GM18858 (cell line): ENCODE results near the gene EIF5A.
A peak's percentile ranks its signal among the peaks of the same experiment; 100 is the strongest.

Source experiments
- ATAC-seq: cut with Tn5 transposase; IDR thresholded peaks from one replicate; pipeline ENCODE4 v1.9.1; 2021; ENCODE audit not compliant: unreplicated experiment

EIF5A gene

DNA sequence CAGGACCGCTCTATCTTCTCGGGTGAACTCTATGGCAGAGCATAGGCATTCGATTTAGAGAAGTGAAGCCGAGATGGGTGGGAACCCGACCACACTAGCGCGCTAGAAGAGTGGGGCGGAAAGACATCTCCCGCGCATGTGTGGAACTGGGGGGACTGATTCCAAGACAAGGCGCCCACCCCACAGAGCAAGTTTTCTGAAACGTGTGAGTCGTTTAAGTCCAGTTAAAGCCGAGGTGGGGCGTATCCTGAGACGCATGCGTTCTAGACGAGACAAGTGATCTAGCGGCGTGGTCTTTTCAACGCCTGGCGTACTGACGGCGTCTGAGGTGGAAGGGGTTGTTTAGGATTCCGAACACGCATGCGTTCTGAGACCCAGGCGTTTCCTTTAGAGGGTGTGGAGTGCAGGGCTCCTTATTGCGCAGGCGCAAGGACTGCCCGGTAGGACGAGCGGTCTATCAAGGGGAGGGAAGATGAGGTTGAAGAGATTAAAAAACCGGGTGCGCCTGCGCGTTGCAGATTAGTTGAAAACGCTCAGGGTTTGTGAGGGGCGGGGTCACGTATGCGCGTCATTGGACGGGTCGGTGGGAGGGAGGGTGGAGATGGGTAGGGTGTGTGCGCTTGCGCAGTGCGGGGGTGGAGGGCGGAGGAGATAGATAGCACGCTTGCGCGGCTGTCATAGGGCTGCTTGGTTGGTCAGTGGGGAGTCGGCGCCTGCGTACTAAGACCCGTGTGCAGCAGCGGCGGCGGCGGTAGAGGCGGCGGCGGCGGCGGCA lies at the start of gene EIF5A:
TSS of gene EIF5A (plus strand) at position 718 of the 775 bp plus-strand sequence. CDS start 2,008 bp downstream, outside the sequence.
- peak; percentile 53 for ATAC-seq

DNA sequence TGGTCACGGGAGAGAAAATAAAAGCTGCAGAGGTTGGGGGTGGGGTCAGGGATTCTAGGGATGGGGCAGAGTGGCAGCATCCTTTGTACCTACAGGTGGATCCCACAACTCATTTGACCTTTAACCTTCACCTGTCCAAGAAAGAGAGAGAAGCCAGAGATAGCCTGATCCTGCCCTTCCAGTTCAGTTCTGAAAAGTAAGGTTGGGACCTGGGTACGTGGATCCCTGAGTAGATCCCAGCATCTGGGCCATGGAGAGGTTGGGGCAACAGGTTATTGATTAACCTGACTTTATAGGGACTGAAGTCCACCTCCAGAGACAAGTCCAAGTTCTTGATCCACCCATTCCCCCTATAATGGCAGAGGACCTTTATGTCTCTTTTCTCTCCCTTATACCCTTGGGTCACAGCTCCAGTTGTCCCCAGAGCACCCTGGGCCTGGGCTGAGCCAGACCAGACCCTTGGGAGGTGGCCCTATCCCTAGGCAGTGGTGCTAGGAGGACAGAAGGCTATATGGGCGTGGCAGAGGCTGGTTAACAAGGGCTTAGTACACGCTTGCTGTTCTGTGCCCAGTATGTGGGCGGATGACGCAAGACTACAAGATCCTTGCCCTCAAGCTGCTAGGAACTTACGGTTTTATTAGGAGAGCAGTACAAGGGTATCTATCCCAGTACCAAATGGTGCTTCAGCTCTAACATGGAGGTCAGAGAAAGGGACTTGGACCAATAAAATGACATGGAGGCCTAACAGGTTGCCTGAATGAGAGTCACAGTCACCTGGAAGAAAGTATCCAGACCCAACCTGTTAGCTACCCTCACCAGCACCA lies 48.5 kb upstream of the EIF5A start:
- no peak for ATAC-seq

DNA sequence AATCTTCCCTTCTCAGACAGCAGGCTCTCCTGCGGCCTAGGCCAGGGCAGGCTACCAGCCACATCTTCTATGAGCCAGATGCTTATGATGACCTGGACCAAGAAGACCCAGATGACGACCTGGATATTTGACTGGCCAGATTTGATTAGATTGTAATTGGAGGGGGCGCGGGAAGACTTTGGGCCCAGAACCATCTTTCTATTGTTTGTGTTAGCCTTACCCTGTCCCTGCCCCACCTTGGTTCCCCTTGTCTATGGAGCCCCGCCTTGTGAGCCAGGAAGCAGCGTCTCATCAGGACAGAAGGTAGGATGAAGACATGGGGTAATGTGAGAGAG lies 47.9 kb upstream of the EIF5A start:
- no peak for ATAC-seq

DNA sequence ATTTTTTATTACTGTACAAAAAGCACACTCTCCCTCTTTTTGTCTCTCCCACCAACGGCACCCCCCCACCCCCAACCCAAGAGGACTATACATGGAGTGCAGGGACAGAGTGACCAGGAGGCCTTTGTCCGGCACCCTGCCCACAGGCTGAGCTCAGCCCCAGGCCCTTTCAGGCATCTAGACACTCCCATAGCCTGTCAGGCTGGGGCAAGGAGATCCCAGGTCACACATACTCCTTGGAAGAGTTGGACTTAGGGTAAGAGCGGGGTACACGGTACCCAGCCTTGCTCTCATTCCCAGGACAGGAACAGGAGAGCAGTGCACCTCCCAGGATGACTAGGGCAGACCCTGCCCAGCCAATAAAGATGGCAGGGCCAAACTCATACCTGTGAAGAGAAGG lies 47.3 kb upstream of the EIF5A start:
- ATAC-seq = no peak

DNA sequence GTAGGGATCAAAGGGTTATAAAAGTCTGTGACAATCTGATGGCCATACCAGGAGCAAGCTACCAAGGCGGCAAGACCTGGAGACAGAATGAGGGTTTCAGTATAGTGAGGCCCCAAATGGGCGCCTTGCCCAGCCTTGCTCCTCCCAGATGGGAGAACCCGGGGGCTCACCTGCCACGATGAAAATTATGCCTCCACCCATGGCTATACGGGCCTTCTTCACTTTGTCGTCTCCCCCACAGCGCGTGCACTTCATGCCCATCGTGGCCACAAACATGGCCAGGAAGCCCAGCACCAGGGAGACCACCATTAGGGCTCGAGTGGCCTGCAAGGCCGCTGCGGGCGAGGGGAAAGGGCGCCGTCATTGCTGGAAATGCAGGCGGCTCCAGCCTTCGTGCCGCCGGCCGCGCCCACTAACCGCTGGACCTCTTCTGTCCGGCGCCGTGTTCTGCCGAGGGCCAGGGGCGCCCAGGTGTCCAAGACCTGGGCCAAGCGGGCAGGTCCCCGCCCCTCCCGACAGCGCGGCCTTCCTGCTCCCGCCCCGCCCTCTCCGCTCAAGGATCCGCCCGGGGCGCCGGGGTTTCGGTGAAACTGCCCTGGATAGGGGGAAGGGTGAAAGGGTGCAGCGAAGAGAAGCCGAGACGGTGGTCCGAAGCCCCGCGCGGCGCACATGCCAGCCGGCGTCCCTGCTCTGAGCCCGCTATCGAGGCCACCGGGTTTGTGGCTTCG lies 46.6 kb upstream of the EIF5A start:
- ATAC-seq = no peak

DNA sequence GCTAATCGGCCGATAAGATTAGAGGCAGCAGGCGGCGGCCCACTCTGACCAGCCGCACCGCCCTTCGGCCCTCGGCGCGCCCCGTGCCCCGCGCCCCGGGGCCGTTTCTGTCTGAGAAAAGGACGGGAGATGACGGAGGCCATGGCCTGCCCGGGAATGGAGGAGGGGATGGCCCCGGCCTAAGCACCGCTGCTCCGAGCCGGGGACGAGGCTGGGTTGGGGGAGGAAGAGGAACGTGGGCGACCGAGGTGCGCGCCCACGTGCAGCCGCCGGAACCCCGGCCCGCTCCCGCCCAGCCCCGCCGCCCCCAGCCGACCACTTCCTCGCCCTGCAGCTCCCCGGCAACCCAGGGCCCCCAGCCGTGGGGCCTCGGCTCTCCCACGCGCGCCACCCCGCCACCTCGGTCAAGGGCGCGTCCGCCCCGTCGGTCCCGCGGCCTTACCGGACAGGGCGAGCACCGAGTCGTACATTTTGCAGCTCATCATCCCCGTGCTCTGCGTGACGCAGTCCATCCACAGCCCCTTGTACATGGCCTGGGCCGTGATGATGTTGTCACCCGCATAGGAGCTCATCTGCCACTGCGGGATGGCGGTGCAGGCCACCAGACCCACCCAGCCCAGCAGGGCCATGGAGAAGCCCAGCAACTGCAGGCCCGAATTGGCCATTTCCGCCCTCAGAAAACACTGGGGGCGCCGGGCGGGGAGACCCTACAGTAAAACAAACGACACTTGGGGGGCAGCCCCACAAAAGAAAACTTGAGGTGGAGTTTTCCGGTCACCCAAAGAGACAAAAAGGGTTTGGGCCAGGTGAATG lies 45.8 kb upstream of the EIF5A start:
- ATAC-seq = no peak

DNA sequence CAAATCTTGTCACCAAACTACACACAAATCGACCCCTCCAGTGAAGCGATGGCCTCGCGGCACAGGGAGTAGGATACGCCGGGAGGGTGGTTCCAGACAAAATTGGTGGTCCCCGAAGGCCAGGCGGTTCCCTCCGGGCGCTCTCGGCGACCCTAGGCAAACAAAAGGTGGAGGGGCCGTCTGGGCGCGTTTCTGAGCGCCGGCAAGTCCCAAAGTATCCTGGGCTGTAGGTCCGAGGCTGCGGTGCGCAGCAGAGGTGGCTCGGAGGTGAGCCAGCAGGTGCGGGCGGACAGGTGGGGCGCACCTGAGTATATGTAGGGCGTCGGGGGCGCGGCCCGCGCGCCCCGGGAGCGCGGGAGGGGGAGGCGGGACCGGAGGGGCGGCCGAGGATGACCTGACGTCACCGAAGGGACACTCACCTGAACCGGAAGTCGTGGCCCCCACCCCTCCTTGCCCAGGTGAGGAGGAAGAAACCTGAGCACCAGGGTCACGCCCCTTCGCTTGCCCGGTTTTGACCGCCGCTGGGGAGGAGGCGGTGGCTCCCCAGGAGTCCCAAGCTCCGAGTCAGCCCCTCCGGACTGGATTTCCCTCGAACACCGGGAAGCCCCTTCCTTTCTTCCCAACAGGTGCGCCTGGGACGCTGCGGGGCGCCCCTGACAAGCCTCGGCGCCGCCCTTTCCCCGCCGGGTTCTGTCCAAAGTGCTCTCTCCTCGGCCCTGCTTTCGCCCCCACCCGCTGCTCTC lies 45.1 kb upstream of the EIF5A start, which contains the start of gene CLDN7:
TSS of gene CLDN7 (minus strand) at position 287 of the 743 bp plus-strand sequence. CDS start 435 bp downstream, outside the sequence.
- no peak for ATAC-seq

DNA sequence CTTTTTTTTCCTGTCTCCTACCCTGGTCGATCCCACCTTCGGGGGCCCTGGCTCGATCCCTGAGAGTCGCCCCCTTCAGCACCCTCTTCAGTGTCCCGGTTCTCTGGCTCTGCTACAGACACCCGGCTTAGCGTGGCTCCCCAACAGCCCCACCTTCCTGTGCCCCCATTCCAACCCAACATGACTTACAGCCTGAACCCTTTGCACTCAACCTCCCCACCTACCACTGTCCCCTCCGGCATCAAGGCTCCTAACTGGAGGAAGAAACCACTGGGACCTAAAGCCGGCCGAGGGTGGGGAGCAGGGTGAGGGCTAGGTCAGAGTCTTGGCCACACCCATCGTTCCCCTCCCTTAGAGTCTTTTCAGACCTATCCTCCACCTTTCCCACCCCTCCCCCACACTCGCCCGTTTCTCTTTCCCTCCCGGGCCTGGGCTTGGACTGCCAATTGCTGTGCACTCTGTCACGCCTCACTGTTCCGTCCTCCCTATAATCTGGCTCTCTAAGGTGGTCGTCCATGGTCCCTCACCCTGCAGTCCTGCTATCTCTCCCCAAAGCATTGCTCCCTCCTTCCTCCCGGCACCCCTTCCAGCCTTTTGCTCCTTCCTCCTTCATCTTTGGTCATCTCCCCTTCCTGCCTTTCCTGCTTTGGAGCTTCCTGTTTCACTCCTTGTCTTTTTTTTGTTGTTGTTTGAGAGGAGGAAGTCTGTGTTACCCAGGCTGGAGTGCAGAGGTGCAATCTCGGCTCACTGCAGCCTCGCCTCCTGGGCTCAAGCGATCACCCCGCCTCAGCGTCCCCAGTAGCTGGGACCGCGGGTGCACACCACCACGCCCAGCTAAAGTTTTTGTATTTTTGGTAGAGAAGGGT lies 44.3 kb upstream of the EIF5A start:
- no peak for ATAC-seq

DNA sequence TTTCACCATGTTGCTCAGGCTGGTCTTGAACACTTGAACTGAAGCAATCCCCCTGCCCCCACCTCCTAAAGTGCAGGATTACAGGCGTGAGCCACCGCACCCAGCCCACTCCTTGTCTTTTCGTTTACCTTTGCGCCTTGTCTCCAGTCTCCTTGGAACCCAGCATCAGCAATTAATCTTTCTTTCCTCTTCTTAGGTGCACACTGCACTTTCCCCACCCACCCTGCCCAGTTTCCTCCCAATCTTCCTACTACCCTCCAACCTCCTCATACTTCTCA lies 43.7 kb upstream of the EIF5A start:
- ATAC-seq = no peak

DNA sequence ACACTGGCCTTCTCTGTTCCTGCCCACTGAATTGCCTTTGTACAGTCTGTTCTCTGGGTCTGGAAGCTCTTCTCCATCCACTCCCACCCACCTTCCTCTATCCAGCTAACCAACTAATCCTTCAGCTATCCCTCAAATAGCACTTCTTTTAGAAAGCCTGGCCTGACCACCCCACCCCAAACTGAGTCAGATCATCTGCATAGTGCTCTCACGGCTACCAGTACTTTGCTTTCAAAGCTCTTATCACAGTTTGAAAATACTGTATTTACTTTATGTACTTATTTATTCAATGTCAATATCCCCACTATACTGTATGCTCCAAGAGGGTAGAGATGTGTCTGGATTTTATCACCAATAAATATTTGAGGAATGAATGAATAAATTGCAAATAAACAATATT lies 40.6 kb upstream of the EIF5A start:
- no peak for ATAC-seq

DNA sequence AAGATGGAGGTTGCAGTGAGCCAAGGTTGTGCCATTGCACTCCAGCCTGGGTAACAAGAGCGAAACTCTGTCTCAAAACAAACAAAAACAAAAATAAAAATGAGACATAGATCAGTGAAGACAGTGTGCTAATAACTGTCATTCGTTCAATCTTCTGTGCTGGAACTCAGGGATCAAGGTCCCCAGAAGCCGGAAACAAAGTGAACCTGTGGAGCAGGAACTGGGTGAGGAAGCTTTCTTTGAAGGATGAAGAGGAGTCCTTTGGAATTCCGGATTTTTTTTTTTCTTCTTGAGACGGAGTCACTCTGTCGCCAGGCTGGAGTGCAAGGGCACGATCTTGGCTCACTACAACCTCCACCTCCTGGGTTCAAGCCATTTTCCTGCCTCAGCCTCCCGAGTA lies 28.0 kb upstream of the EIF5A start:
- no peak for ATAC-seq

DNA sequence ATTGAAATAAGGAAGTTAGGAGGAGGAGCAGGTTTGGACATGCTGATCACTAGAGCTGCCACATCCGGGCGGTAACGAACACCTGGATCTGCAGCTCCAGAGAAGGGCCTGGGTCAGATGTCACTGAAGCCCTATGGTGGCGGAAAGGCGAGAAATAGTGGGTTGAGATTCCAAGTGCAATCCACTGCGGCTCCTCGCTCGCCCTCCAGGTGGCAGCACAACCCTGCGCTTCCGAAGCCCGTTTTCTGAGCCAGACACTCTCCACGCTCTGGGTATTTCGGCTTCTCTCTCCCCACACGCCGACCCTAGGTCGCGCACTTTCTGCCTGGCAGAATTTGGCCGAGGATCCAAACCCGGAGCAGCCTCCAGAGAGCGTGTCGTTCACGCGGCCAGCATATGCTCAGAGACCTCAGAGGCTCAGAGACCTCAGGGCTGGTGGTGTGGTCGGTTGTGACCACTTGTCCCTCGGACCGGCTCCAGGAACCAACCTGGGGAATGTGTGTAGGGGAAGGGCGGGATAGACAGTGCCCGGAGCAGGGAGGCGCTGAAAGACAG lies 26.8 kb upstream of the EIF5A start:
- ATAC-seq = no peak

DNA sequence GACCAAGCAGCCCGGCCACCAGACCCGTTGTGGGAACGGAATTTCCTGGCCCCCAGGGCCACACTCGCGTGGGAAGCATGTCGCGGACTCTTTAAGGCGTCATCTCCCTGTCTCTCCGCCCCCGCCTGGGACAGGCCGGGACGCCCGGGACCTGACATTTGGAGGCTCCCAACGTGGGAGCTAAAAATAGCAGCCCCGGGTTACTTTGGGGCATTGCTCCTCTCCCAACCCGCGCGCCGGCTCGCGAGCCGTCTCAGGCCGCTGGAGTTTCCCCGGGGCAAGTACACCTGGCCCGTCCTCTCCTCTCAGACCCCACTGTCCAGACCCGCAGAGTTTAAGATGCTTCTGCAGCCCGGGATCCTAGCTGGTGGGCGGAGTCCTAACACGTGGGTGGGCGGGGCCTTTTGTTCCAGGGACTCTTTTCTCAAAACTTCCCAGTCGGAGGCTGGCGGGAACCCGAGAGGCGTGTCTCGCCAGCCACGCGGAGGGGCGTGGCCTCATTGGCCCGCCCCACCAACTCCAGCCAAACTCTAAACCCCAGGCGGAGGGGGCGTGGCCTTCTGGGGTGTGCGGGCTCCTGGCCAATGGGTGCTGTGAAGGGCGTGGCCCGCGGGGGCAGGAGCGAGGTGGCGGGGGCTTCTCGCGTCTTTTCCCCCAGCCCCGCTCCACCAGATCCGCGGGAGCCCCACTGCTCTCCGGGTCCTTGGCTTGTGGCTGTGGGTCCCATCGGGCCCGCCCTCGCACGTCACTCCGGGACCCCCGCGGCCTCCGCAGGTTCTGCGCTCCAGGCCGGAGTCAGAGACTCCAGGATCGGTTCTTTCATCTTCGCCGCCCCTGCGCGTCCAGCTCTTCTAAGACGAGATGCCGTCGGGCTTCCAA lies 26.1 kb upstream of the EIF5A start, which contains the start of gene SLC2A4:
TSS of gene SLC2A4 (plus strand) at position 645 of the 879 bp plus-strand sequence. CDS start at position 862, 217 bp downstream.
- no peak for ATAC-seq

DNA sequence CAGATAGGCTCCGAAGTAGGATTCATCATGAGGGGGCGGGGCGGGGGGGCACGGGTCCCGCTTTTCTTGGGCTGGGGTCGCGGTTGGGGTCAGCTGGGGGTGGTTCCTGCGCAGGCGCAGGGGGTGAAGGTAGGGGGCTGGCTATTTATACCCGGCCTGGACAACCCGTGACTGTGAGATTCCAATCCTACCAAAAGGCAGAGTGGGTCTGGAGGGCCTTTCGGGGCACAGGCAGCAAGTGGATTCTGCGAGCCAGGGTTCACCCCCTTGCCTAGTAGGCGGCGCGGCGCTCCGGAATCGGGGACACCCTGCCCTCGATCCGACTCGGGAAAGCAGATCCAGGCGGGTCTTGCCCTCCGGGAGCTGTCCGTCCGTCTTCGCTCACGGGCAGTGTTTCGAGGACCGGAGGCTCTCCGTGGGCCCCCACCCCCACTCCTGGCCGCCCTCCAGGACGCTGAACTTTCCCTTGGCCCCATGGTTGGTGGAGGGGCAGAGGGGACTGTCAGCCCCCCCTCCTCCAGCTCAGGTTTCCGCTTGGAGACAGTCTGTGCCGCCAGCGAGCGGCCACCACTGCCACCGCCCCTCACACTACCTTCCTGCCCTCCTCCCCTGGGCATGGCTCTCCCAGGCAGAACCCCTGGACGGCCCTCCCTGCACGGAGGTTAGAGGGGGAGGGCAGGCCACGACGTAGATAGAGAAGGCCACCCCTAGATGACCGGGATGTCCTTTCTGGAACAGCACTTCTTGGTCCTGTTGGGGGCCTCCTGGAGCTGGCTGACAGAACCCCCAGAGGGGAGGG lies 25.3 kb upstream of the EIF5A start:
- no peak for ATAC-seq

DNA sequence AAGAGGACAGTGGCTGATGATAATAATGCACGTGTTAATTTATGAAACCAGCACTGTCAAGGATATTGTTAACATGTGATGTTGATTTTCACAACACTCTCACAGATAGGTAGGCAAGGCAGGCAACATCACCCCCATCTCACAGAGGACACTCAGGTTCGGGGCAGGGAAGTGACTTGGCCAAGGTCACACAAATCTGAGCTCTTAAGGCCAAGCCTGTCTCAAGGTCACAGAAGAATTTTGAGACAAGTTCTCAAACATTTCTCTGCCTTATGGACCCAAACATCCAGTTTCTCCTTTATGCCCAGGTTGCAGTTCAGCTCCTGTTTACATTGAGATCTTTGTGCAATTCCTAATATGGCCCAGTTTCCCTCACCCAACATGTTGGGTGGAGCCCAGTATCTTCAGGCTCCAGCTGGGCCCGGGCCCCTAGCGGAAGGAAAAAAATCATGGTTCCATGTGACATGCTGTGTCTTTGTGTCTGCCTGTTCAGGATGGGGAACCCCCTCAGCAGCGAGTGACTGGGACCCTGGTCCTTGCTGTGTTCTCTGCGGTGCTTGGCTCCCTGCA lies 24.6 kb upstream of the EIF5A start:
- no peak for ATAC-seq

DNA sequence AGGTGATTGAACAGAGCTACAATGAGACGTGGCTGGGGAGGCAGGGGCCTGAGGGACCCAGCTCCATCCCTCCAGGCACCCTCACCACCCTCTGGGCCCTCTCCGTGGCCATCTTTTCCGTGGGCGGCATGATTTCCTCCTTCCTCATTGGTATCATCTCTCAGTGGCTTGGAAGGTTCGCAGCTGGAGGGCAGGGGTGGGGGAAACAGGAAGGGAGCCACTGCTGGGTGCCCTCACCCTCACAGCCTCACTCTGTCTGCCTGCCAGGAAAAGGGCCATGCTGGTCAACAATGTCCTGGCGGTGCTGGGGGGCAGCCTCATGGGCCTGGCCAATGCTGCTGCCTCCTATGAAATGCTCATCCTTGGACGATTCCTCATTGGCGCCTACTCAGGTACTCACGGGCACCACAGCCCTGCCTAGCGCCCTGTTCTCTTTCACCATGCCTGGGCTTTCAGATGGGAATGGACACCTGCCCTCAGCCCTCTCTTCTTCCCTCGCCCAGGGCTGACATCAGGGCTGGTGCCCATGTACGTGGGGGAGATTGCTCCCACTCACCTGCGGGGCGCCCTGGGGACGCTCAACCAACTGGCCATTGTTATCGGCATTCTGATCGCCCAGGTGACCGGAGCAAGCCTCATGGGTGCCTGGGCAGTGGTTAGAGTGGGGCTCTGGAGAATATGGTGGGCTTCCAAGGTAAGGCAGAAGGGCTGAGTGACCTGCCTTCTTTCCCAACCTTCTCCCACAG lies 23.8 kb upstream of the EIF5A start:
- no peak for ATAC-seq
